GM18909 (cell line): ENCODE data around the gene TMEM184B.
"Not testable (repeated sequence)": the region's sequence is repeated elsewhere in the genome, so short reads cannot be mapped to it uniquely, and the experiment has no call there.

Experiments used
- ATAC-seq: cut with Tn5 transposase; IDR thresholded peaks from one replicate; pipeline ENCODE4 v1.9.1; 2021; ENCODE audit warnings: mild to moderate bottlenecking; ENCODE audit not compliant: unreplicated experiment, poor library complexity

The TMEM184B gene

DNA sequence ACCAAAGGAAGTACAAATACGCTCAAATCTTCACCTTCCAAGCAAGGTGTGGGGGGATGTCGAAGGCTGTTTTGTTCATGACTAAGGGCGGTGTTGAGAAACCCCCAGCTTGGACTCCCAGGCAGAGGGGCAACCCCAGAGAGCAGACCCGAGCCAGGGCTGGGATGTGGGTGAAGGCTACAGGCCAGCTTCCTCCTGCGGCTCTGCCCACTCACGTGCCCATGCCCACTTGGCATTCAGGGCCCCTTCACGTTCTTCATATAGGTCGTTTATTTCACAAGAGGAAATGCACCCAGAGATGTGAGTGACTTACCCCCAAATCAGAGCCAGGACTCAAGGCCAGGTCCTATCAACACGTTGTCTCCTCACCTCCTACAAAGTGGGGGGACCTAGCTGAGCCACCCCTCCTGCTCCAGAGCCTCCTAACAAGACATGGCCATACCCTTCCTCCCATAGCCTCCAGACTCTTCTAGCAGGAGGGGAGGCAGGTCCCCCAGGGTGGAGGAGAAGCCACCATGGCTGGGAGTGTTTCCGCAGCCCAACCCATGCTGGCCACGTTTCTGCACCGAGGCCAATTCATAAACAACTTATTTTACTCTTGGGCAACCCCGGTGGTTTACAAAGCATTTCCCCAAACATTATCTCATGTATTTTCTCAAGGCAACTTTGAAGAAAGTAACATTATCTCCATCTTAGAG, 22.0 kb downstream of the TMEM184B start:
- ATAC-seq, result no peak

DNA sequence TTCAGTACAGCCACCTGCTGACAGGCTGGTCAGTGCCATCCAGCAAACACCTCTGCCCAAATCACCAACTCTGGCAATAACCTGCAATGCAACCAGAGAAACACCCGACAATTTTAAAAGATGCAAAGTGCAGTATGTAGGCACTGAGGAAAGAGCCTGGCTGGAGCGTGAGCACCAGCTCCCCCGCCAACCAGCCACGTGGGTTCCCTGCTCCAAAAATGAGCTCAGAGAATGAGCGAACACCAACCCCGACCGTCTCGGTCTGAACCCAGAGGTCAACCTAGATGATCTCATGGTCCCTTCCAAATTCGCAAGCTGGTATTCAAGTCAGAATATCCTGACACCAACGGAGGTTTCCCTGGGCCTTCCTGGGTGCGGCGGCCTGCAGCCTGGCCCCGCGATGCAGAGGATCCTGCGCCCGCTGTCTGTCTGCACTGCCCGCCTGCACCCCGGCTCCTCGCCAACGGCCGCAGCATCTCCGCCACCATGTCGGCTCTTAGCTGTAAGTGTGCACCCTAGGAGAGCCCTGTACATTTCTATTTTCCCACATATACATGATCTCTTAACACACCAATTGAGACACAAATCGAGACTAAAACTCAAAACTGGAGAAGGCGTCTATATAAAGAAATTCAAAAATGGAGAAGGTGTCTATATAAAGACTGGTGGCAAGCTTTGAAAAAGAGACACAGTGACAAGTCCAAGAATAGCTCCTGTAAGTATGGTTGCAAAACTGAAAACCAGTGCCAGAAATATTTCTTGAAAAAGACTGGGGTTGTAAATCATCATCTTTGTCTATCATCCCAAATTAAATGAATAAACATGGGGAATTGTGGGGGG, 22.8 kb downstream of the TMEM184B start:
- no peak for ATAC-seq

GRCh38 chr22:38249301-38249700, 23.5 kb downstream of the TMEM184B start:
- ATAC-seq, result no peak

GRCh38 chr22:38248280-38248679, 24.5 kb downstream of the TMEM184B start:
- no peak for ATAC-seq

DNA sequence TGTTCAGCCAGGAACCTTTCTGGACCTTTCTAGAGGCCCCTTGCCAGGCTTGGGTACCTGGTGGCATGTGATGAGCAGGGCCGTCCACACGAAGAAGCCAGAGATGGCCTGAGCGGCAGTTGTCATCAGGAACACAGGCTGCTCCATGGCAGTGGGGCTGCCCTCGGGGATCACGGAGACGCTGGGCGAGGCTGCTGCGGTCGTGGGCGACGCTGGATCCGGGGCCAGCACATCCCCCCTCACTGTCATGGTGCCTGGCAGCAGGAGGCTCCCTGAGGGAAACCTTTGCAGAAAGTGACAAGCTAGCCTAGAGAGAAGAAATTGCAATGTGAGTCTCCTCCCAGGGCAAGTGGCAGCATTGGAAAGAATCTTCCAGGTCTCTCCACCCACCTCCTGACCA, 25.1 kb downstream of the TMEM184B start:
- no peak for ATAC-seq

GRCh38 chr22:38246692-38247091, 26.1 kb downstream of the TMEM184B start:
- ATAC-seq, result no peak

GRCh38 chr22:38246046-38246658, 26.7 kb downstream of the TMEM184B start:
- no peak for ATAC-seq

DNA sequence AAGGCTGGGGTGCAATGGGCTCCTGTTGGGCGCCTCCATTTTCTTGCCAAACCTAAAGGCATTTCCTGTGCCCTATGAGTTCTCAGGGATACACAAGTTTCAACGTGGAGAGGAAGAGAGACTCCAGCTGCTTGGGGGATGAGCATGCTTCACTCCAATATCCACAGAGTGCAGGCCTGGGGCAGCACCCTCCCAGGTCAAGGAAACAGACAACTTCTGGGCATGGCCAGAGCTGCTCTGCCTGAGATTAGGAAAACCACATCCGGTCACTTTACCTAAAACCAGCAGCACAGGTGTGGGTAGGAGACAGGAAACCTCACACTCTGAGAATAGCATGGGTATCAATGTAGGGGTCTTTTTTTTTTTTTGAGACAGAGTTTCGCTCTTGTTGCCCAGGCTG, 28.7 kb downstream of the TMEM184B start:
- ATAC-seq, result no peak

GRCh38 chr22:38243007-38243765, 29.6 kb downstream of the TMEM184B start:
- ATAC-seq, result no peak

DNA sequence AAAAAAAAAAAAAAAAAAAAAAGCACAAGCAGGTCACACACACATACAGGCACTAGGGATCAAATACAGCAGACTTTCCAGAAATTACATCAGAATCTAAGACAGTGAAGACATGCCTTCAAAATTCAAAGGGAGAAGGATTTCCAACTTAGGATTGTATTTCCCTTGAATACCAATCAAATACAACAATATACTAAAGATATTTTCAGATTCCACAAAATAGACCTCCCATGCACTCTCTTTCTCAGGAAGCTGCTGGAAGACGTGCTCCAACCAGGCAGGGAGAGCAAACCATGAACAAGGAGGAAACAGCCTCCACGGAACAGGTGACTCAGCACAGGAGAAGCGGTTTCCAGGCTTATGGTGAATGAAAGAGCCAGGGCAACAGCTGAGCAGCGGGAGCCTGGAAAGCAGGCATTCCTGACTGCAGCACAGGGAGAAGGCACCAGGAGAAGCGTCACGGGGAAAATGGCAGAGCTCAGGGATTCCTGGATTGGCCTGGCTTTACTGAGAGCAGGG, 32.0 kb downstream of the TMEM184B start:
- no peak for ATAC-seq

DNA sequence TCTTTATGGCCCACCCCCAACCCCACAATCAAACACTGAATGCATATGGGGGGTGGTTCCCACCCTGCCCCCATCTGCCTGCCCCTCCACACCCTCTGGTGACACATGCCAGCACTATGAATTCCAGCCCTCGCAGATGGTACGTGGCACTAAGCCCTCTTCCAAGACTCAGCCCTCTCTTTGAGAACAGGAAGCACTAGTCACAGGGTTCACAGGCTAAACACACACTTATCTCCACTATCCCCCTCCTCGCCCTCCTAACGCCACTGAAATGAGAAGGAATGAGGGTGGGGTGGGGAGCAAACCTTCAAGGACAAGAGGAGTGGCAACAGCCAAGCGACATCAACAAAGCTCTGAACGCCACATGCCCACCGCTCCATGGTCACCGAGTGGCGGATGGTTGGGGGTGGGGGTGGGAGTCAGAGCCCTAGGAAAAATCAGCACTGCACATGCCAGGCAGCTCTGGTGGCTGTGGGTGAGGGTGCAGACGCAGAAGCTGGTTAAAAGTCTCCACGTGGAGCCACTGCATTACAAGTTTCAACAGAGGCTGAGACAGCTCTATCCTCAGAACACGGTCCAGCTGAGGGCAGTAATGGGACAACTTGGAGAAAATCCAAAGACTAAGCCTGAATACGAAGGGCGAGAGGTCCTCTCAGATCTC, 33.6 kb downstream of the TMEM184B start:
- no peak for ATAC-seq

- ATAC-seq, result no peak
Observed at GRCh38 chr22:38238519-38239071, 34.2 kb downstream of the TMEM184B start.

DNA sequence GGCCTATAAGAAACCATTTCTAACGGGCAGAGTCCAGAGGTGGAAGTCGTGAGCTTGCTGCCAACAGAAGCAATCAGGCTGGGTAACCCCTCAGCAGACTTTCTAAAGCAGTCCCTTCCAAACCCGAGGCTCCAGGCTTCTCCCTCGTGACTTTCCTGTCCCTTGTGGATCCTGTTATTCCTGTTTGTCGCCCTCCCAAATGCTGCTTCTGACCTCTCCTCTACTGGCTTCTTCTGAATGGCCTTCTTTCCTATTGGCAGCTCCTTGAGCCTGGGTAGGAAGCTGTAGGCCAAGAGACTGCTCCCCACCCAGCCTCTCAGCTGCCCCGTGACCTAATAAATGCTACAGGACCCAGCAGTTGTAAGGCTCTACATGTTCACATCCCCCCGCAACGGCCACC, 36.0 kb downstream of the TMEM184B start:
- ATAC-seq, result no peak

GRCh38 chr22:38235240-38235850, 37.5 kb downstream of the TMEM184B start:
- ATAC-seq, result no peak

DNA sequence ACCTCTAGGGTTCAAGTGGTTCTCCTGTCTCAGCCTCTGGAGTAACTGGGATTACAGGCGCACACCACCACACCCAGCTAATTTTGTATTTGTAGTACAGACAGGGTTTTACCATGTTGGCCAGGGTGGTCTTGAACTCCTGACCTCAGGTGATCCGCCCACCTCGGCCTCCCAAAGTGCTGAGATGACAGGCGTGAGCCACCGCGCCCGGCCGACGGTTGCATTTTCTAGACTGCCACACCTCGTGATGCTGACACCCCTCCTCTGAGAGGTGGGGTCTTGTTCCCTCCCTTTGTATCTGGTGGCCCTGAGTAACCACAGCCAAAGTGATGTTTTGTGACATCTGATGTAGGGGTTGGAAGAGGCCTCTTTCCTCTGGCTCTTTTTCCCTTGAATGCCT, 39.0 kb downstream of the TMEM184B start:
- not testable (repeated sequence) for ATAC-seq

DNA sequence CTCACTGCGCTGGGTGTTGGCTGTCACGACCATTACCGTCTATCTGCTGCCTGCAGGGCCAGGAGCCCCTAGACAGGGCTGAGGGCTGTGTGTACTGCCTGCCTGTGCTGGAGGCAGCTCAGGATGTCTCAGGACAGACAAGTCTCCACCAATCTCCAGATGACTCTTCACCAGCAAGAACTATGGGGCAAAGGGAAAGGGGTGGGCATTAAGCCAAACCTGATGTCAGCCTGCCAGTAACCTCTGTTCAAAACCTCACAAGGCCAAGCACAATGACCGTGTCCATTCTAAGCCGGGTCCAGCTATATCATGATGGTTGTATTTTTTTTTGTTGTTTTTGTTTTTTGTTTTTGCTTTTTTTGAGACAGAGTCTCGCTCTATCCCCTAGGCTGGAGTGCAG, 39.4 kb downstream of the TMEM184B start:
- no peak for ATAC-seq

DNA sequence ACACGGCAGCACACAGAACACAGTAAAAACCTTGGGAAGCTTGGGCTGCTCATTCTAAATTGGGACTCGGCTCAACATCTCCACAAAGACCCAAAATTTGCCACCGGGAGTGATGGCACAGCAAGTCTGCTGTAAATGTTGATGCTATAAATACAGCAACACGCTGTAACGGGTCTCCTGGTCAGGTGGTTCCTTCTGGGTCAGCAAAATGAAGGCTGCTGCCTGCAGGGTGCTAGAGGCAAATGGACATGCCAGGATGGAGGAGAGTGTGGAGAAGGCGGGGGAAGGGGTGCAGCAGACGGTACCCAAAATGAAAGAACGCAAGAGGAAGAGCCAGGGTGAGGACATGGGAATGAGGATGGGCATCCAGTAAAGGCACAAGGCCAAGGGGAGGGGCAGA, 40.6 kb downstream of the TMEM184B start:
- ATAC-seq, result no peak

DNA sequence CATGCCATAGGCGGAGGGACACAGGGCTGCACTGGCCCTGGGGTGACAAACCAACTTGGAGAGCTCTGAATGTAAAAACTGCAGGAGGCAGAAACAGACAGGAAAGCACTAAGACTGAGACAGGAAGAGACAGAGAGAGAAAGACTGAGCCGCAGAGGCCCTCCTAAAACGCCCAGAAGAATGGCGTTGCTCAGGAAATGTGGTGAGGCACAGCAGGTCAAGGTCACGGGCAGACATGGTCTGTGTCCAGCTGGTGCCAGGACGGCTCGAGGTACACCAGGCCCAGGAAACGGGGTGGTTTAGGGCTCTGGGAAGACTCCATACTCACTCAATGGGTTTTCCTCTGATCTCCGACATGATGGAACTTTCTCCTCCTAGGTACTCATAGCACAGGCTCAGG, 41.9 kb downstream of the TMEM184B start:
- ATAC-seq, result no peak

- ATAC-seq, result no peak
Observed at GRCh38 chr22:38230108-38230825, 42.5 kb downstream of the TMEM184B start.
